Measurements from ENCODE around the gene TENM3.
A peak's percentile ranks its signal among the peaks of the same experiment; 100 is the strongest.

Gene TENM3

DNA sequence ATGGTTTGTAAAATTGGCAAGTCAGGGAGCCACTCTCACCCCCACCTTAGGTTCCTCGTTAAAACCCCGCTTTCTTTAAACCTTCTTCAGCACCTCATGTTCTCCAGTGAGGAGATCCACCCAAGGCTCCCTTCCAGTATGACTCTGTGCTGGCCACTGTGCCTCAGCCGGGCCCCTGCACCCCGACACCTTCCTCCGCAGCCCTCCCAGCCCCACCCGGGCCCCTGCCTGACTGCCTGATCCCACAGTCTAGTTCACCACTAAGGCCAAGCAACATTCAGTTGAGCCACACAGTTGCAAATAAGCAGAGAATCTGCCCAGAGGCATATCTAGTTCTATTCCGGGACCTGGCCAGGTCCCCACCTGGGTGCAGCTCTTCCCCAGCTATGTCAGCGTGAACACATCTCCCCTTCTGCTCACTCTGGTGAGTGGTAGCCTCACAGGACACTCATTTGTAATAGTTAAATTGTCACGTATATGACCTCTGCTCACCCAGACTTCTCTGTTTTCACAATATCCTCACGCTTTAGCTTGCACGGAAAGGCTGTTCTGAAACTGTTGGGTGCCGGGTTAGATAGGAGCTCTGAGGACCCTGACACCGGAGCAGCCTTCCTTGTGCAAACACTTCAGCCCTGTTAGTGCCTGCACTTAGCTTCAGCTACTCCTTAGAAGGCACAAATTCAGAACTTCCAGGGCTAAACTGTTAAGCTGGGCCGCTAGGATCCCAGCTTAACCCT lies 527.2 kb downstream of the TENM3 start:
- no peaks in the 10 kb centered on the region for H3K9me3 ChIP-seq (ENCODE audit: insufficient read depth, low read depth, low read length)
- peaks cover 27% of the 10 kb centered on the region for H3K36me3 ChIP-seq (ENCODE audit: insufficient read depth, low read length)
- no peaks in the 10 kb centered on the region for H3K27me3 ChIP-seq (ENCODE audit: insufficient read depth, low read length)
- H3K9ac ChIP-seq (ENCODE audit: low read depth, low read length) = peak overlapping the region; percentile 5; the same call in 1 of the 2 replicates
- H3K4me1 ChIP-seq (ENCODE audit: insufficient read depth, low read length) = peaks cover 39% of the 10 kb centered on the region
- 76% methylated on average over 14 of the region's 14 CpGs for WGBS
- H3K27ac ChIP-seq (ENCODE audit: low read depth, low read length) = peak overlapping the region; percentile 58
- H3K4me3 ChIP-seq (ENCODE audit: low read length) = no peak overlapping the region

- WGBS = 63% methylated on average over 5 of the region's 5 CpGs
- H3K4me1 ChIP-seq (ENCODE audit: insufficient read depth, low read length) = peaks cover 39% of the 10 kb centered on the region
- H3K36me3 ChIP-seq (ENCODE audit: insufficient read depth, low read length) = peaks cover 33% of the 10 kb centered on the region
- no peaks in the 10 kb centered on the region for H3K9me3 ChIP-seq (ENCODE audit: insufficient read depth, low read depth, low read length)
- no peak overlapping the region for H3K4me3 ChIP-seq (ENCODE audit: low read length)
- peak overlapping the region; percentile 58 for H3K27ac ChIP-seq (ENCODE audit: low read depth, low read length)
- peak overlapping the region; percentile 5; the same call in 1 of the 2 replicates for H3K9ac ChIP-seq (ENCODE audit: low read depth, low read length)
- H3K27me3 ChIP-seq (ENCODE audit: insufficient read depth, low read length) = no peaks in the 10 kb centered on the region
These were observed 527.9 kb downstream of the TENM3 start for GRCh38 chr4:182770996-182771514.

GRCh38 chr4:182775075-182775474 lies 531.9 kb downstream of the TENM3 start:
- Histone ChIP-seq H3K9me3 (ENCODE audit: insufficient read depth, low read depth, low read length) (no peaks in the 10 kb centered on the region), H3K4me3 (ENCODE audit: low read length) (no peak overlapping the region), H3K27me3 (ENCODE audit: insufficient read depth, low read length) (no peaks in the 10 kb centered on the region), H3K36me3 (ENCODE audit: insufficient read depth, low read length) (peaks cover 44% of the 10 kb centered on the region), H3K4me1 (ENCODE audit: insufficient read depth, low read length) (peaks cover 16% of the 10 kb centered on the region), H3K27ac (ENCODE audit: low read depth, low read length) (no peak overlapping the region), H3K9ac (ENCODE audit: low read depth, low read length) (no peak overlapping the region)
- 93% methylated on average over 8 of the region's 8 CpGs for WGBS

DNA sequence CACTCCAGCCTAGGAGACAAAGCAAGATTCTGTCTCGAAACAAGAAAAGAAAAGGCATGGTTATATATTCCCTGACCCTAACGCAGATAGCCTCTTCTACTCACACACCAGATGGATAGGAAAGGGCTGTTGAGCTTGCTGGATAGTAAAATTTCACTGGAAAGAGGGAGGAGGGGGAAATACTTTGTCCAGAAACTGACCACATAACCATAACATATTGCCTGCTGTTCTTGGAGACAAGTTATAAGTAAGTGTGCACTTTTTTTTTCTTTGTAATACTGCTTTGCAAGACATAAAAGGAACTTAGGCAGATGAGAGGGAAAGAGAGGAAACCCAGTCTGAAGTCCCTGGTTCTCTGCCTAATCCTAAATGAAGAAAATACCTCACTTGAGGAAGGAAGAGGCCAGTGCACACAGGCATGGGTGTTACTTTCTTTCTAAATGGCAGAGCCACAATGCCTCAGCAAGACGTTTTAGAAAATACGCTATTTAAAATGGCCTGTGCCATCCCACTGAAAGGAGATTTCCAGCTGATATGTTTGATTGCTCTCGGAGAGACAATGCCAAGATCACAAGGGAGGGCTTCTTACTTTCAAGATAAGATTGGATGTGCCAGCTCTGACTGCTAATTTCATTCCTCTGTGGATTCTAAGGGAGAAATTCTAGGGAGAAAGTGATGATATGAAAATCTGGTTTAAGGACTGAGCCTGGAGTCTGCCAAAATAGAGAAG lies 533.3 kb downstream of the TENM3 start:
- Histone ChIP-seq H3K27ac (ENCODE audit: low read depth, low read length) (0 out of 2 replicates have a peak overlapping the region, but pooled peaks have one; percentile 23), H3K9ac (ENCODE audit: low read depth, low read length) (no peak overlapping the region)

DNA sequence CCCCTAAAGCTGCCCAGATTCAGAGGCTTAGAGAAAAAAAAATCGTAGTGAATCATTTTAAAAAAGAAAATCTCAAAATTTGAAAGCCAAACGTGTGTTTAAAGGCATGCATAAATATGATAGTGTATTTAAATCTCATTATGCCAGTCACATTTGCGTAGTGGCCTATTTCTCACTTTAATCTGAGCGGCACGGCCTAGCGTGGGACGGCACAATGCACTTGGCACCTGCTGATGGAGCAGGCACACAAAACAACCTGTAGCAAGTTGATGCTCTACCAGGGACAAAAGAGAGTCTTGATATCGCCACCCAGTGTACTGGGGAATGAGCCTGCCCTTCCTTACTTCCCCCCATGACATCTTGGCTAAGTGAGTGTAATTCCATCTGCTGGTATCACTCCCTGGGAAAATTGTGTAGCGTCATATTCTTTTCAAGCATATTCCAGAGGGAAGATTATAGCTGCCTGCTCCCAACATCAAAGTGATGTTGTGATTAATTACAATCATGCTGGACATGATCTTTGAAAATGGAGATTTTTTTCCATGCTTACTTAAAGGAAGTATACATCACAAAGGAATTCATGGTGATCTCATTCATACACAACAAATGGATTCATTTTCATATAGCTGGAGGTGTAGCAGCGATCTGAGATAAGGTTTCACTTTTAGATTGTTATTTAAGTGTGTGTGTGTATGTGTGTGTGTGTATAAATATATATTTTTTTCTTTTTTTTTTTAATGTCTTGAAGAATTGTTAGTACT lies 535.2 kb downstream of the TENM3 start:
- Histone ChIP-seq H3K9ac (ENCODE audit: low read depth, low read length) (no peak overlapping the region), H3K36me3 (ENCODE audit: insufficient read depth, low read length) (peaks cover 37% of the 10 kb centered on the region), H3K27me3 (ENCODE audit: insufficient read depth, low read length) (no peaks in the 10 kb centered on the region), H3K4me3 (ENCODE audit: low read length) (no peak overlapping the region), H3K4me1 (ENCODE audit: insufficient read depth, low read length) (peaks cover 4% of the 10 kb centered on the region; the same call in 1 of the 2 replicates), H3K9me3 (ENCODE audit: insufficient read depth, low read depth, low read length) (no peaks in the 10 kb centered on the region), H3K27ac (ENCODE audit: low read depth, low read length) (no peak overlapping the region)
- 93% methylated on average over 10 of the region's 10 CpGs for WGBS

More for the DNA sequence above, 533.3 kb downstream of the TENM3 start:
- Histone ChIP-seq H3K9me3 (ENCODE audit: insufficient read depth, low read depth, low read length) (no peaks in the 10 kb centered on the region), H3K4me3 (ENCODE audit: low read length) (no peak overlapping the region), H3K27me3 (ENCODE audit: insufficient read depth, low read length) (no peaks in the 10 kb centered on the region), H3K36me3 (ENCODE audit: insufficient read depth, low read length) (peaks cover 44% of the 10 kb centered on the region), H3K4me1 (ENCODE audit: insufficient read depth, low read length) (peaks cover 7% of the 10 kb centered on the region; the same call in 1 of the 2 replicates)
- 89% methylated on average over 4 of the region's 5 CpGs for WGBS

- Histone ChIP-seq H3K27me3 (ENCODE audit: insufficient read depth, low read length) (no peaks in the 10 kb centered on the region), H3K36me3 (ENCODE audit: insufficient read depth, low read length) (peaks cover 41% of the 10 kb centered on the region), H3K9me3 (ENCODE audit: insufficient read depth, low read depth, low read length) (peaks cover 8% of the 10 kb centered on the region; the same call in 1 of the 2 replicates), H3K27ac (ENCODE audit: low read depth, low read length) (no peak overlapping the region), H3K4me3 (ENCODE audit: low read length) (no peak overlapping the region), H3K9ac (ENCODE audit: low read depth, low read length) (no peak overlapping the region), H3K4me1 (ENCODE audit: insufficient read depth, low read length) (no peaks in the 10 kb centered on the region)
- WGBS = 97% methylated on average over 6 of the region's 6 CpGs
These were observed 543.8 kb downstream of the TENM3 start for GRCh38 chr4:182786991-182787390.

GRCh38 chr4:182788201-182788600 lies 545.0 kb downstream of the TENM3 start:
- Histone ChIP-seq H3K4me1 (ENCODE audit: insufficient read depth, low read length) (no peaks in the 10 kb centered on the region), H3K4me3 (ENCODE audit: low read length) (no peak overlapping the region), H3K9me3 (ENCODE audit: insufficient read depth, low read depth, low read length) (peaks cover 8% of the 10 kb centered on the region; the same call in 1 of the 2 replicates), H3K27me3 (ENCODE audit: insufficient read depth, low read length) (no peaks in the 10 kb centered on the region), H3K9ac (ENCODE audit: low read depth, low read length) (no peak overlapping the region), H3K27ac (ENCODE audit: low read depth, low read length) (no peak overlapping the region), H3K36me3 (ENCODE audit: insufficient read depth, low read length) (peaks cover 54% of the 10 kb centered on the region)
- WGBS = 92% methylated on average over 7 of the region's 7 CpGs

DNA sequence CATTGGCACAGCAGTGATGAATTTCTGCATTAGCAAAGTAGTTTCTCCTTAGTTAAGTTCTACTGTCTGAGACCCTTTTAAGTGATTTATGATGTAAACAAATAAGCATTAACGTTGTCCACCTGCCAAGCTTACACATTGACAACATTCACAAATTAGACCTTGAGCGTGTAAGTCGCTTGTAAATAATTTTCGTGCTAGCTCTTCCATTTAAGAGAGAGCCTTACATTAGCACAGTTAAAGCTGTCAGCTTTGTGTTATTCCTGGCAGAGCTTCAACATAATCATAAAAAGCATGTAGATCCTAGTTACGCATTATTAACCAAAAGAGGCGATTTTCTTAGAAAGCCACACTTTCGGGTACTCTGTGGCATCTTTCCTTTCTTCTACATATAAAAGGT lies 546.3 kb downstream of the TENM3 start:
- Histone ChIP-seq H3K4me1 (ENCODE audit: insufficient read depth, low read length) (no peaks in the 10 kb centered on the region), H3K4me3 (ENCODE audit: low read length) (no peak overlapping the region), H3K27me3 (ENCODE audit: insufficient read depth, low read length) (no peaks in the 10 kb centered on the region), H3K9ac (ENCODE audit: low read depth, low read length) (no peak overlapping the region), H3K9me3 (ENCODE audit: insufficient read depth, low read depth, low read length) (peaks cover 8% of the 10 kb centered on the region; the same call in 1 of the 2 replicates), H3K27ac (ENCODE audit: low read depth, low read length) (no peak overlapping the region), H3K36me3 (ENCODE audit: insufficient read depth, low read length) (peaks cover 67% of the 10 kb centered on the region)
- 96% methylated on average over 7 of the region's 7 CpGs for WGBS

DNA sequence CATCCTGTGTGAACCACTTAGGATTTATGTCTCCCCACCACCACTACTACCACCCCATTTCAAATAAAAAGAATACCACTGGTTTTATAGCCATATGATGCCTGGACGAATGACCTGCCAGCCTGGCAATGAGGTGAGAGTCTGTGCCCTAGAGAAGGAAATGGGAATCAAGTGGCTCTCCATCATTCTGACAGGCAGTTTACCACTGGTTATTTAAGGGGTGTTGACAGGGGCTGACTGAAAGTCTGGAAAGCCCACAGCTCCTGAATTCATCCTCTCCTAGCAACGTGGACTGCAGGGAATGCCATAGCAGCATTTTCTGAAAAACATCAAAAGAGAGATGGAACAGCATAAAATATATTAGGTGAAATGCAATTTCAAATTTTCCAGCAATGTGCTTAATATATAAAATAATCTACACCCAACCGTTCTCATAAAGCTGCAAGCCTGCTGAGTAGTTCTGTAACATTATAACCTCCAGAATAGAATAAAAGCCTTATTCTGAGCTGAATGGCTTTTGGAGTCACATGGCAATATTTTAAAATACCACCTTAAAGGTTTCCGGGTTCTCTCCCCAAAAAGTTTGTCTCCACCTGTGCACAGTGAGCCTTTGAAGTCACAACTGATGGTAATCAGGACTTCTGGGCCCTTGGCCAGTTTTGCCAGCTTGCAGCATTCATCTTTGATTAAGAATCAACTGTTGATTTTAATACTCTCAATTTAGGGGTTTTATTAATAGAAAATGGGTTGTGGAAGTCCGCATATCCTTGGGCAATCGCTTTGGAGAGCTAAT lies 552.4 kb downstream of the TENM3 start:
- WGBS = 92% methylated on average over 6 of the region's 6 CpGs
- peaks cover 80% of the 10 kb centered on the region for H3K36me3 ChIP-seq (ENCODE audit: insufficient read depth, low read length)

GRCh38 chr4:182799515-182800215 lies 556.5 kb downstream of the TENM3 start:
- 97% methylated on average over 85 of the region's 85 CpGs for WGBS
- Histone ChIP-seq H3K9me3 (ENCODE audit: insufficient read depth, low read depth, low read length) (no peaks in the 10 kb centered on the region), H3K4me3 (ENCODE audit: low read length) (no peak overlapping the region), H3K36me3 (ENCODE audit: insufficient read depth, low read length) (peaks cover 47% of the 10 kb centered on the region), H3K27me3 (ENCODE audit: insufficient read depth, low read length) (no peaks in the 10 kb centered on the region), H3K9ac (ENCODE audit: low read depth, low read length) (no peak overlapping the region), H3K27ac (ENCODE audit: low read depth, low read length) (no peak overlapping the region), H3K4me1 (ENCODE audit: insufficient read depth, low read length) (0 out of 2 replicates have a peak, but pooled peaks cover 5% of the 10 kb centered on the region)

More for the DNA sequence above, 552.4 kb downstream of the TENM3 start:
- Histone ChIP-seq H3K27ac (ENCODE audit: low read depth, low read length) (no peak overlapping the region), H3K27me3 (ENCODE audit: insufficient read depth, low read length) (no peaks in the 10 kb centered on the region), H3K4me1 (ENCODE audit: insufficient read depth, low read length) (no peaks in the 10 kb centered on the region), H3K9ac (ENCODE audit: low read depth, low read length) (no peak overlapping the region), H3K9me3 (ENCODE audit: insufficient read depth, low read depth, low read length) (no peaks in the 10 kb centered on the region), H3K4me3 (ENCODE audit: low read length) (no peak overlapping the region)

Measured in HUES64 (cell line).